Embryonic facial prominence (tissue), 1 donor: Measurements from ENCODE around the gene ATRNL1.

Experiments
- DNase-seq: peaks from one replicate; pipeline ENCODE4 v3.0.0-alpha.2; 2016; ENCODE audit errors: extremely low spot score

ATRNL1 gene

DNA sequence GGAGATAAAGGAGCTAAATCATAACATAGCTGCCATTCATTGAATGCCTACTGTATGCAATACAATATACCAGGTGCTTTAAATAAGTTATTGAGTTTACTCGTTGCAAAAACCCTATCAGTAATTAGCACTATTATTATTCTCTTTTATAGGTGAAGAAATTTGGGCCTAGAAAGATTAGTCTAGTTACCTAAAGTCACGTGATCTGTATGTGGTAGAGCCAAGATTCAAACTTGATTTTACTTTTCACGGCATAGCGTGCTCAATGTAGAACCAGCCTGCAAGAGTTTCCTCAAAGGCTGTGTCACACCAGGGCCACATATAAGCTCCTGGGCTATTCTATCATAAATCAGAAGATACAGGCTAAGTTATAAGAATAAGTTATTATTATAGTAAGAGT lies 740.0 kb downstream of the ATRNL1 start:
- DNase-seq, result no peak

DNA sequence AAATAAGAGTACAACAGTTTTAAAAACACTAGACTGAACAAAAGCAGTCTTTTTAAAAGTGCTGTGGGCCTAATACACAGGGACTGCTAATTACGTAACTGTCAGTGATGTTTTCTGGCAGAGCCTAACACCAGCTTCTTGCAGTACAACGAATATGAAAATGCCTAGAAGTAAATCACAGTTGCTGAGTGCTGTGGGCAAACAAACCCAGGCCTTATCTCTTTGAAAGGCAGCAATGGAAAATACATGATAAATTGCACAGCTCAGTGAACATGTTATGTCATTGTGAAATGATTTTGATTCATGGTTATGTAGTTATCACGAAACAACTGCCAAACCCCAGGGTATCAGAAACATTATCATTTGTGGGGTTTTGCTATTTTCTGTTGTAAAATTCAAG lies 751.4 kb downstream of the ATRNL1 start:
- no peak for DNase-seq

DNA sequence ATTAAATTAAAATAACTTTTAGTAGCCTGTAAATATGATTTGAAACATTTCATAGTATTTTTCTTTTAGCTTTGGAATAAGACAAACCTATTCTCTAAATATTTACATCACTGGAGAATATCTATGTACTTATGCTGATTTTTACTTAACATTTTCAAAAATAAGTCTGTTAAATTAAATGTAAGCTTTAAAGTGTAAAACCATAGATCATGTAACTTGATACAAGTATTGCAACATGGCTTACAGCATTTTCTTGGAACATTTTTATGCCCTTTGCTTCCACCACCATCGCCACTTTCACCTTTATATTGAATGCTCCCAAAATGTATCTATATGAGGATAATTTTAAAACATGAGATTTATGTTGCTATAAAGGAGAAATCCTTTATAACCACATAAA lies 752.8 kb downstream of the ATRNL1 start:
- DNase-seq, result no peak

DNA sequence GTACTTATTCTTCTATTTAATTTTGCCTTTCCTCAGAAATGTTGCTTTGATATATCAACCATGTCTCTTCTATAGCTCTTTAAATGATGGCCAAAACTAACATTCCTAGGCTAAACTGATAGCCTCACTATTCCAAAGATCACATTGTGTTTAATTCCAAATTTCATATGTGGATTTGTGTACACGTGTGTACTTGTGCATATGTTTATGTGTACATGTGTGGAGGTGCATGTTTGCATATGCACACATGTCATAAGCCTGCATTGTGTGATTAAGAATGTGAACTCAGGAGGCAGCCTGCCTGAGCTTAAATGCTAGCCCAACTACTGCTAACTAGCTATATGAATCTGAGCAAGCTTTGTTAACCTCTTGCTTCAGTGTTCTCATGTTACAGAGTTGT lies 753.4 kb downstream of the ATRNL1 start:
- DNase-seq, result no peak

DNA sequence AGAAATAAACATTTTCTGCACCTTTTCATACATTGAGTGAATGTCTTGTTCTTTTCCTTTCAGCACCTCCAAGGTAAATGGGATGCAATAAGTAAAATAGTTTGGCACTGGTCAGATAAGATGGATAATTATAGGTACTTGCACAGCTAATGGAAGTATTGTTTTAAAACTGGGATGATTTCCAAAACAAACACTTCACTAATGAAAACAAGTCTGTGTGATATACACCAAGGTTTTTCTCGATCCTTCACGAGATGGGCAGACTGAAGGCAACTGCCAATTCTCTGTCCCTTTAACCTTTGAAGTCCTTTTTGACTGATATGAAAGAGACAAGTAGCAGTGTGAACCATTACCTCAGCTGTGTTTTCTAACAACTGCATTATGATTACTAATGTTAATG lies 756.0 kb downstream of the ATRNL1 start:
- DNase-seq, result no peak

DNA sequence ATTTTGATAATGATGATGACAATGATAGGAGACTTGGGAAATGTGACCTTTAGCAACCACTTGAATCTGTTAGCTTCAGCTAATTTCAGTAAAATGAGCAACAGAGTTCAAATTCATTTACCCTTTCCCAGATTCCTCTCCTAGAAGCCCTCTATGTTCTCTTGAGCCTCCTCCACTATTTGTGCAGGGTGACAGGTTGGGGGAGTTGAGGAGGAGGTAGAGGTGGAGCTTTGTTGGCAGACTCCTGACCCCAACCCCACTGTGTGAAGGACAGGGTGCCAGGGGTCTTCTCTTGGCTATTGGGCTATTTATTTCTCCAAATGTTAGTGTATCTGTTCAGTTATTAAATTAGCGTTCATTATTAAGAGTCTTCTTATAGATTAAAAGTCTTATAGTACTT lies 757.5 kb downstream of the ATRNL1 start:
- DNase-seq, result no peak

DNA sequence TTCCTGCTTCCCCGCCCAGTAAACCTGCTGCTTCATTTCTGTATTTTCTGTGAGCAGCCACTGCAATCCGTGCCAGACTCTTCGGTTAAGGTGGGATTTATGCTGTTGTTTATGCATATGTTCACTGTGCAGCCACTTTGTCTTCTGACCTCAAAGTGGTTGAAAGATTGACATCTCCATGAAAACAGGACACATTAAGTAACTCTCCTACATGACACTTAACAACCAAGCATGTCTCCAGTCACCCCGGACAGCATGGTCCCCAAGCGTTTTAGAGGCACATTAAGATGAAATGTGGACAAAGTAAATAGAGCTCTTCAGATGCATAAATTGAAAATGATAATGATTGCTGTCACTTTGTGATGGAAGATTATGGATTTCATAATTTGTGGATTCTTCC lies 758.5 kb downstream of the ATRNL1 start:
- no peak for DNase-seq

DNA sequence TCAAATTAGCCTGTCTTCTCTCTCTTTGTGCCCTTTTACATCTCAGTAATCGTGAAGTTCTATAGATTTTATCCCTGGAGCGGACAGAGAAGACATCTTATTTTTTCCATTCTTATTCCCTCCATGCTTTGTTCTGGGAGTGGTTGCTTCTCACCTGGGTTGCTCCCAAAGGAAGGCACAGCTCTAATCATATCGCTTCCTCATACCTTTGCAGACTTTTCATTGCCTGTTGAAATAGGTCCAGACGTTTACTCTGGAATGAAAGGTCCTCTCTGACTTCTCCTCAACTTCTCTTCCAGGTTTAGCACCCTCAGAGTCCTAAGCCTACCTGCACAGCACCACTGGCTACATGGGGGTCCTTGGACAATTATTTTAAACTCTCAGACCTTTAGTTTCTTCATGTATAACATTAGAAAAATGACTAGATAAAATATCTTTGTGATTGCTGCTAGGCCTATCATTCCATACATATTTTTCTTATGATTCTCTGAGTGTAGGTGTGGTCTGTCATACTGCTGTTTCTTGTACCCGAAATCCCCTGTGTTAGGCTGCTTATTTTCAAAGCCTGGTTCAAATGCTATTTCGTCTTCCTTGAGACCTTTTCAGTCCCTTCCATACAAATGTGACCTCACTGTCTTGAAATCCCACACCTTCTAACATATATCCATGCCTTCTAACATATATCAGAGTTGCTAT lies 761.7 kb downstream of the ATRNL1 start:
- DNase-seq, result no peak

DNA sequence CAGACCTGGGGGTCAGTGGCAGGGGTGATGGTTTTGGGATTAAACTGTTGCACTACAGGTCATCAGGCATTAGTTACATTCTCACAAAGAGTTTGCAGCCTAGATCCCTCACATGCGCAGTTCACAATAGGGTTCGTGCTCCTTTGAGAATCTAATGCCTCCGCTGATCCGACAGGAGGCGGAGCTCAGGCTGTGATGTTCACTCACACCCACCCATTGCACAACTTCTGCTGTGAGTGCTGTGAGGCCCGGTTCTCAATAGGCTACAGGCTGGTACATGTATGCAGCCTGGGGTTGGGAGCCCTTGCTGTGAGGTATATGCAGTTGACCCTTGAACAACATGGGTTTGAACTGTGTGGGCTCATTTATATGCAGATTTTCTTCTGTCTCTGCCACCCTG lies 763.4 kb downstream of the ATRNL1 start:
- no peak for DNase-seq

DNA sequence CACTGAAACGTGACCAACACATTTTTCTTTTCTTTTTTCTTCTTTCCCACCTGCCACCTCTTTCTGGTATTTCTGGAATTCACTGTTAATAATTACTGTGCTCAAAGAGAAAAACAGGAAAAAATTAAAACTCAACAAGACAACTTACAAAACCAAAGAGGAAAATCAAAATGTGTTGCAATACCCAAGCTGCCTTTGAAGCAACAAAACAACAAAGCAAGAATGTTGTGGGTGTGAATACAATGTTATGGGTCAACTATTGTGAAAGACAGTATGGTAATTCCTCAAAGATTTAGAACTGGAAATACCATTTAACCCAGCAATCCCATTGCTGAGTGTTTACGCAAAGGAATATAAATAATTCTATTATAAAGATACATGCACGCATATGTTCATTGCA lies 764.7 kb downstream of the ATRNL1 start:
- DNase-seq, result no peak

DNA sequence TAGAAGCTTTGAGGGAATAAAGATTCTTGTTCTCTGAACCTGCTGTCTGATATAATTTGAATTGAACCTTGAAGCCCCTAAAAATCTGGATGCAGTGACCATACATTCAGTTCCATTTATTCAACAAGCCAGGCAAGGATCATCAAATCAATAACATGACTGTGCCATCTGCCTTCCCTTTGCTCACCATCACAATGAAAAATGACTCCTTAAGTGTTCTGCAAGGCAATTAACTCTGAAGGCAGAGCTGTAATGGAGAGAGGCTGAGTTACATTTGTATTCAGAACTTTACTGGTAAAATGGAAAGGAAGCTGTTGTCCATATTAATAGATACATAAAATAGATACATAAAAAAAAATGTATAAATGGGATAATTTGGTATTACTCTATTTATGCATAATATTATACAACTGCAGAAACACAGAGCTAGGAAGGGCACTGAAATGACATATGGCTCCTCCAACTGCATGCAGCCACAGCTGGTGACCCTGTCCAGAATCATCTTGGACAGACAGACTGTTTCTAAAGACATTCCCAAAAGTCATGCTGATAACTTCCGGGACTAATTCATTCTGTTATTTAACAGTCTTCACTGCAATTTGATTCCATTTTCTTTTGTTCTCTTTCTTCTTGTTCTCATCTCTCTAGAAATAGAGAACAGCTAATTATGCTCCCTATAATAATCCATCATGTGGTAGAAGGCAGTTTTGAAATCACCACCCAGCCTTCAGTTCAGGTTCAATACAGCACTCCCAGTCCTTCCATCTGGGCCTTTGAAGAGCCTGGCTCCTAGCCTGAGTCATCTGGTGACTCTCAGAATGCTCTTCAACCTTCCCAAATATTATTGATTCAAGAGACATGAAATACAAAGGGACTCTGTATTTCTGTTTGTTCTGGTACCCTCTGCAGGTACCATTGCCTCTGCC lies 767.3 kb downstream of the ATRNL1 start:
- DNase-seq, result no peak

DNA sequence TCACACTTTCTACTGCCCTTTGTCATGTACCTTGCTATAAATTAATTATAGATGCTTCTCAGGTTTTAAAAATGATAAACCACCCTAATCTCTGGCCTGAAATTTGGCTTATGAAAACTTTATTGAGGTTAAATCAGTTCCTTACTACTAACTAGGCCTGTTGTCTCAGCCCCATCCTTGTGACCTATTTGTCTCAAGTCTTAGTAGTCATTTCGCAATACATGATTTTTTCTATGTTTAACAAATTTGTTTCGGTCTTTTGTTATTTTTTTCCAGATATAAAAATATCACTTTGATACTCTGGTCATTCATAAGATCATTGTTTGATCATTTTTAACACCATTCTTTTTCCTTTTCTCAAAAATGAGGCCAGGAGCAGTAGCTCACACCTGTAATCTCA lies 768.3 kb downstream of the ATRNL1 start:
- DNase-seq, result no peak

DNA sequence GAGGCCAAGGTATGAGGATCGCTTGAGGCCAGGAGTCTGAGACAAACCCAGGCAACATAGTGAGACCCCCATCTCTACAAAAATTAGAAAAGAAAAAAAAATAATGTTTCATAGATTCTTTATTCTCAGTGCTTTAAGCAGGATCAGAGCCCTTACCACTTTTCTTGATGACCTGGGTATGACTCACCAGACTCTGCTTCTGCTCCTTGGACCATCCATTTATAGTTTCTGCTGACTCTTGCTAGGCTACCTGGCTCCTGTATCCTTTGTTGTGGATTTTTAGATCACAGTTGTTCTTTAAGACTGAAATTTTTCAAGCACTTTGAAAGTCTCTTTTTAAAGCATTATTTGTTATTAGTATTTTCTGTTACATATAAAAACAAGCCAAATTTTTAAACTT lies 768.7 kb downstream of the ATRNL1 start:
- DNase-seq, result no peak

DNA sequence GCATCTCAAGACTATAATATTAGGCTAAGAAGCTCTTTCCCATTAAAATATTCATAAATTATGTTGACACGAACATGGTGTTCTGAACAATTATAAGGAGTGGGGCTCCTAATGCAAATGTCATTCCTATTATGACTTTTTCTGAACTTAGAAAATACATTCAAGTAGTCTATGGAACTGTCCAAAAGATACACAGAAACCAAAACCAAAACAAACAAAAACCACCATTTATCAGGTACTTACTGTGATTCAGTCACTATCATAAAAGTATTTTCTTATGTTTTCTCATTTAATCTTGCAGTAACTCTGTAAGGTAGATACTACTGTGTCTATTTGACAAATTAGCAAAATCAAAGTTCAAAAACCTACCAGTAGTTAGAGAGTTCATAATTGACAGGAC lies 773.0 kb downstream of the ATRNL1 start:
- DNase-seq, result no peak

DNA sequence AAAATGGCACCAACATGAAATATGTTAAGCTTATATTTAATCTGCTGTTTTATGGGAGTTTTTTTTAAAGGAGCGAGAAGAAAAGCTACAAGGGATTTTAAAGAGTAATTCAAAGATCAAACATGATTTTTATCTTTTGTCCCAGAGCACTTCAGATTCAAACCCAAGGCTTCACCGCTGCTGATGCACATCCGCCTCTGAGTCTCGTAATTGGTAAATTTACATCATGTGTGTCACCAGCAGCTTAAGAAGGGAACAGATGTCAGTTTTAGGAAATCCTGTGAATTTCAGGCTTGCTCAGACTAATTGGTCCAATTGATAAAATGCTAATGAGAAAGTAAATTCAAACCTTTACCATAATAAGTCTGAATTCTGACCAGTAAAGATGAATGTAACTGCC lies 773.5 kb downstream of the ATRNL1 start:
- DNase-seq, result no peak

DNA sequence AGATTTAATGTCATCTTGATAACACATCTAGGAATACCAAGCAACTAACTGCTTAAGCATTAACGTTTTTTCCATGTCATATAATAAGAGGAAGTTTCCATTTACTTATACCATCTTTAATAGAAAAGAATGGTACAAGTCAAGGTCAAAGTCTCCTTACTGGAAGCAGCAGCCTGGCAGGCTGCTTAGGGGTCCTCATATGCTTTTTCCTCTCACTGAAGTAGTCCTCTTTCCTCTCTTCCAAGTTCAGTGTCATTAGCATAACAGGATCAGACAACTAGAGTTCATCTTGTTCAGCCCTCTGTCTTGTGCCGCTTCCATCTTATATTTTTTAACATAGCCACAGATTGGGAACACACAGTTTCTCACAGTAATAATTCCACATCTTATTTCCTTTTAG lies 774.1 kb downstream of the ATRNL1 start:
- DNase-seq, result no peak

DNA sequence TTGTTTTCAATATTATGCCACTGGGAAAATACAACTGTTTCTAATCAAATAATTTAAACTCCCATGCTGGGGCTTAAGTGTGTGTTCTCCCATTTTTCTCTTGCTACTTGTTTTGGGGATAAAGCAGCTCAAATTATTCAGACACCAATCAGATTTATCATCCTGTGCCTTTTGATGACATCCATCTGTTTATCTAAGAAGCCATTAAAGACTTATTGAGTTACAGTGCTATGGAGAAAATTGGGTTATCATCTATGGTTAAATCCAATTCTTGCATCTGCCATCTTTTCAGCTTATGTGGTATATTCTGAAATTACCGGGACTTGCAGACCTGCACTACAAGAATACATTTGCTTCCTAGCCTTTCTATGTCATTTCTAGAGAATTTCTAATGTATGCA lies 778.7 kb downstream of the ATRNL1 start:
- DNase-seq, result no peak

DNA sequence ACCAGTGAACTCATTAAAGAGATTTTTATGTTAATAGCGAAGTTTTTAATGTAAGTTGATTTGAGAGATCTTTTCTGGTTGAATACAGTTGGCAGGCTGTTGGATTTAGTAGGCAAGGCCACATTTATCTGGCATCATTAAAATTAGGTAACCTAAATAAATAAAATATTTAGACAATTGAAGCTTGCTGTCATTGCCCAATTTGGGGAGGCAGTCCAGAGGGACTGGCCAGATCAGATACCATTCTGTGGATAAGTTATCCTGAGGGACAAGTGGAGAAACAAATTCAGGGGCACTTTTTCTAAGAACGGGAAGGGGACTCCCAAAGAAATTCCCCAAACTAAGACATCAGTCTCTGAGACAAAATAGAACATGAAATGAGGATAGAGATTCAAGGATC lies 782.0 kb downstream of the ATRNL1 start:
- DNase-seq, result no peak

DNA sequence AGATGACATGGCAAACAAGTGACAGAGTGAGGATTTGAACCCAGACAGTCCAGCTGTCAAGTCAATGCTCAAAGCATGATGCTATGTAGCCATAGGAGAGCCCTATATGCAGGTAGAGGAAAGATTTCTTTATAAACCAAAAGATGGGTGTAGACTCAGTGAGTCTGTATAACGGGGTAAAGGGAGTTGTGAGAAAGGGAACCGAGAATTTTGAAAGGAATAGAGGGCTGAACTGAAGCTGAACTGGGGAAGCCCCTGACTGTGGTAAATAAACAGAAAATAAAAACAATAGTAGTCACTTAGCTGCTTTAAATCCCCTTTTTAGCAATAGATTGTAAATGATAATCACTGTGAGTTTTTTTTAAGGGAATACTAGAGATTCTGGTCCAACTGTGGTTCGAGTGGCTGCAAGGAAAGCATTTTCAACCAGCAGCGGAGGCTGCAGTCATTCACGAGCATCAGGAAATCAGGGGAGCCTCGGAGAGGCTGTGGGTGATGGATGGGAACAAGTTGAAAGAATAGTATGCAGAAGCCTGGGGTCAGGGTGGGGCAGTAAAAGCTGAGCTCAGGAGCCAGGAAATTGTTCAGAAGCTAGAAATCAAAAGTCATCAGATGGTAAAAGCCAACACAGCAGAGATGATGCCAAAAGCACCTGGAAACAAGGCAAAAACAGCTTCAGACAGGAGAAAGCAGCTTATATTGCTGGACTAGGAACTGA lies 786.4 kb downstream of the ATRNL1 start:
- DNase-seq, result no peak

DNA sequence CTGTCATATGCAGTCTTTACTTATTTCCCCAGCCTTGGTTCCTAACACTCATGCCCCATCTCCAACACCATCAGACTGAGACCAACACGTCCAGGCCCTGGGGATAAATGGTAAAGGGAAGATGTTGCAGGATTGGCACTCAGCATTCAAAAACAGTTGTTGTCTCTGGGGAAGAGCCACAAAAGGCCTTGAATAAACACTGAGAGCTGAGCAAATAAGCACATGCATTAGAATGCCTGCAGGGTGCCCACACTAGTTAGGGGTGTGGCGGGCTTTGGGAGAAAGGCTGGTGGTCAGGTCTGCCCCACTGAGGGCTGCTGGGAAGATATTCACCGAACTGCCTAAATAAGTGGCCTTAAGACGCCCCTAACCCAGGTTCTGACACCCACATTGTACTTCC lies 788.9 kb downstream of the ATRNL1 start:
- no peak for DNase-seq

DNA sequence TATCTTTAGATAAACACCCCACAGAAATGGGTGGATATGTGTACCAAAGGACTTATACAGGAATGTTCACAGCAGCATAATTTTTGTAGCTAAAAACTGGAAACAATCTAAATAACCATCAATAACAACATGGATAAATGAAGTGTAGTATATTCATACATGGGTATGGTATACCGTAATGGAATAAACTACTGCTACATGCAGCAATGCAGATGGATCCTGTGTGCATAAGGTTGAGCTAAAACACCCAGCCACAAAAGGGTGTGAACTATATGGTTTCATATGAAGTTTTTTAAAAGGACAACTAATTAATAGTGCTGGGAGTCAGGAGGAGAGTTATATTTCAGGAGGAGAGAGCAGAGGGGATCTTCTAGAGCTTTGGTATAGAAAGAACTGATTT lies 790.2 kb downstream of the ATRNL1 start:
- DNase-seq, result no peak

DNA sequence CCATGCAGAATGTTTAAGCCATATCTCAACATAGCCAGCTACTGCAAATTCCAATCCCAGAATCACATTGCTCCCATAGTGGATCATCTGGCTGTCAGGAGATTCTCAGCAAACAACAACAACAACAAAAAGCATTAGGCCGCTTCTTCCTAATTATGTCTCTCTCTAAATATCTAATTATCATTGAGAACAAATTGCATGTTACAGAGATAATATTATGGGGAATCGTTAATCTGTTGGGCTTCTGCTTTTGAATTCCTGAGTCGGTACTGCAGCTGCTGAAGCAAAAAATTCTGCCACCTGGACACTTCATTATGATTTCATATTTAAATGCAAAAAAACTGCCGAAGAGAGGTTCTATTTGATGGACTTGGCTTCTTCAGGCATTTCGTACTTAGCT lies 791.2 kb downstream of the ATRNL1 start:
- DNase-seq, result no peak

DNA sequence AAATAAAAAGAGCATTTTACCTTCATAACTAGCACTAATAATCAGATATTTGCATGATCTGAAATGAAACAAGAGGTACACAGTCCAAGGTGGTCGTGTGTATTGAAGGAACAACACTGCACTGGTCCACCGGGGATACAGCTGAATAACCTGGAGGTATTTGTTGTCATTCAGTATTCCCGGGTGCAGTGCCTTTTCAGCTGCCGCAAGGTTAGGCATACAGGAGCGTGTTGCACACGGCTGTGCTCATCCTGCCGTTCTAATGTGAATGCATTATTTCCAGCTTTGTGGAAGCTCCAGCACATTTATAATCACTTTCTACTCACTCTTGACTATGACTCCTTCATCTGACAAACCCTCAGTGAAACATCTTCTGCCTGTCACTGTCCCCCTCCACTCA lies 802.0 kb downstream of the ATRNL1 start:
- no peak for DNase-seq
